Heart right ventricle (tissue), 16 donors: ENCODE data around the gene EEIG2. TPM values are rescaled to one million over a fixed set of nuclear protein-coding genes. Genes with fewer than 3 reads are reported as not detected.

Source experiments
- ATAC-seq, 8 donors: fragments of 200-7000 bp; cut with Tn5 transposase; one replicate each; pipeline ENCODE4 v1.9.1; 2020; ENCODE audit warnings: mild to moderate bottlenecking in 8 of 8, moderate library complexity in 8 of 8, moderate number of reproducible peaks in 1 of 8
- DNase-seq, 2 donors: peaks; one replicate each; pipeline ENCODE4 v3.0.0-alpha.2; 2020
- H3K27ac ChIP-seq, 10 donors: fragments of 200-600 bp; sonication (generic) in 2 of 10; one replicate each; pipeline versions ENCODE4 v1.5.0 to v1.8.0; 2020 to 2022; ENCODE audit warnings: mild to moderate bottlenecking in 3 of 10
- H3K27me3 ChIP-seq, 7 donors: fragments of 200-600 bp; one replicate each; pipeline ENCODE4 v1.8.0; 2021 to 2022; ENCODE audit warnings: mild to moderate bottlenecking in 2 of 7
- H3K36me3 ChIP-seq, 9 donors: fragments of 200-600 bp; sonication (generic) in 1 of 9; one replicate each; pipeline versions ENCODE4 v1.5.0 to v1.8.0; 2020 to 2022; ENCODE audit warnings: mild to moderate bottlenecking in 2 of 9
- H3K4me1 ChIP-seq, 9 donors: fragments of 200-600 bp; sonication (generic) in 1 of 9; one replicate each; pipeline versions ENCODE4 v1.5.0 to v1.8.0; 2020 to 2022; ENCODE audit warnings: mild to moderate bottlenecking in 4 of 9
- H3K4me3 ChIP-seq, 10 donors: fragments of 200-600 bp; sonication (generic) in 2 of 10; one replicate each; pipeline versions ENCODE4 v1.5.0 to v1.8.0; 2020 to 2022; ENCODE audit warnings: mild to moderate bottlenecking in 7 of 10, moderate library complexity in 2 of 10
- H3K9me3 ChIP-seq, 11 donors: fragments of 200-600 bp in 10 of 11; sonication (generic) in 2 of 11; one replicate each; pipeline versions ENCODE4 v1.5.0 to v1.8.0; 2013 to 2022; ENCODE audit warnings: mild to moderate bottlenecking in 2 of 11, control low read depth in 1 of 11, moderate library complexity in 1 of 11
- CTCF ChIP-seq, 9 donors: fragments of 200-600 bp; sonication (generic) in 2 of 9; IDR thresholded peaks; one replicate each; pipeline versions ENCODE4 v1.5.0 to v1.8.0; 2021 to 2022; ENCODE audit warnings: antibody characterized with exemption in 9 of 9, mild to moderate bottlenecking in 5 of 9, moderate library complexity in 1 of 9
- WGBS, 2 donors: extraction: QIAGEN DNeasy Blood & Tissue Kit; methylation state at CpG; one replicate each; pipeline ENCODE4 v1.1.7; 2013; ENCODE audit warnings: inconsistent platforms in 1 of 2; 5-methylcytosine and 5-hydroxymethylcytosine counted together
- intact Hi-C, 10 donors: fragments of 100-400 bp; cut with DNase I; formaldehyde crosslinking; loops; one replicate each; pipeline versions ENCODE4 v1.11.1 to v1.14.2; 2022
- polyA plus RNA-seq, 2 donors: library from polyadenylated mRNA; stranded (reverse); fragments of 200-250 nt; gene quantifications; one replicate each; pipeline ENCODE4 v1.2.3, GENCODE V29; 2013
- total RNA-seq, 10 donors: library from RNA; stranded (reverse); fragmentation: NEBNext Ultra II Directional in 3 of 10; extraction: Animal tissue kit (Norgen Biotek cat#: 25700) in 3 of 10; gene quantifications; one replicate each; pipeline versions ENCODE4 v1.2.1 to v1.2.4, GENCODE V29; 2021 to 2023
- donor health status: Arrhythmogenic right ventricular cardiomyopathy.
- donor health status: ischemic (EF 13 %, LVEDD 7.1; RV severe dilation, severe dysfunction).
- donor health status: healthy with polysubstance abuse.
- donor health status: DM: no; HTN: yes; CAD: no.
- donor health status: DM: no; HTN: no; CAD: no.
- donor health status: ischemic (EF 25% LVEDD 6.9; RV normal size, moderate dysfunction).
- donor health status: ischemic (EF 25% LVEDD 5.7; RV mildly dilated, moderate dysfunction).
- donor health status: healthy.
- donor health status: DM: yes; HTN: yes; CAD: no.
- donor health status: Ischemic cardiomyopathy.
- donor health status: ischemic (EF 35%, LVEDD 5.7; RV mildly dilated, moderate dysfunction).
- donor health status: nonischemic (EF 11% LVEDD 7.7; RV severe dilation, severe dysfunction).
- donor health status: DM: yes; HTN: yes; CAD: no.
- donor health status: PGD.
- donor health status: ischemic (EF 29% LVEDD 5.4; RV normal size, mild dysfunction).
- donor health status: nonischemic (EF 23%, LVEDD 6.1; RV moderate dilation, normal function).

EEIG2 gene
- total and polyA plus RNA-seq, 12 donors: 1.5 to 10.0 (median 5.4) TPM

GRCh38 chr1:108553905-108554304 is 6.0 kb upstream of the EEIG2 start:
- DNase-seq (no peak), ATAC-seq (no peak)
- no peaks in the 10 kb centered on the region for H3K9me3 ChIP-seq
- intact Hi-C loops: loop anchor here in 1 of 10 donors (5.0 kb wide), 1 partner anchor 42 kb away; no protein-coding TSS in a partner anchor
- H3K27ac ChIP-seq: no peak overlapping the region
- no peak for TF ChIP-seq CTCF (IDR thresholded peaks at IDR 0.05)
- peaks cover 0 to 41% (median 0%) of the 10 kb centered on the region in 9 donors for H3K4me1 ChIP-seq
- H3K27me3 ChIP-seq: no peaks in the 10 kb centered on the region
- H3K36me3 ChIP-seq: no peaks in the 10 kb centered on the region
- no peak overlapping the region for H3K4me3 ChIP-seq
- WGBS, 2 donors: 88 to 91% methylated on average over 4 of the region's 4 CpGs

- no peaks in the 10 kb centered on the region for H3K27me3 ChIP-seq
- intact Hi-C loops: loop anchor here in 6 of 10 donors (5.0 kb wide), 5 partner anchors 42 to 92 kb away; no protein-coding TSS in a partner anchor
- ATAC-seq (no peak), DNase-seq (no peak)
- no peak for TF ChIP-seq CTCF (IDR thresholded peaks at IDR 0.05)
- no peaks in the 10 kb centered on the region for H3K9me3 ChIP-seq
- no peak overlapping the region for H3K27ac ChIP-seq
- 61 to 70% methylated on average over 4 of the region's 4 CpGs for WGBS, 2 donors
- peaks cover 0 to 41% (median 4%) of the 10 kb centered on the region in 9 donors for H3K4me1 ChIP-seq
- H3K36me3 ChIP-seq: no peaks in the 10 kb centered on the region
- H3K4me3 ChIP-seq: no peak overlapping the region
Observed at GRCh38 chr1:108554682-108555427, 5.0 kb upstream of the EEIG2 start.

- no peak for DNase-seq
- no peaks in the 10 kb centered on the region for H3K9me3 ChIP-seq
- intact Hi-C loops: loop anchor here in 6 of 10 donors (5.0 kb wide), 5 partner anchors 41 to 91 kb away; no protein-coding TSS in a partner anchor
- no peaks in the 10 kb centered on the region for H3K36me3 ChIP-seq
- H3K27ac ChIP-seq: peak overlapping the region in 1 of 10 donors; percentile 89
- H3K4me1 ChIP-seq: peaks cover 0 to 45% (median 11%) of the 10 kb centered on the region in 9 donors
- TF ChIP-seq CTCF (IDR thresholded peaks at IDR 0.05): no peak
- H3K4me3 ChIP-seq: no peak overlapping the region
- ATAC-seq: no peak
- H3K27me3 ChIP-seq: no peaks in the 10 kb centered on the region
Observed at GRCh38 chr1:108556066-108556465, 3.8 kb upstream of the EEIG2 start.

- H3K27me3 ChIP-seq: no peaks in the 10 kb centered on the region
- peaks cover 0 to 47% (median 16%) of the 10 kb centered on the region in 9 donors for H3K4me1 ChIP-seq
- TF ChIP-seq CTCF (IDR thresholded peaks at IDR 0.05): no peak
- intact Hi-C loops: loop anchor here in 6 of 10 donors (5.0 kb wide), 5 partner anchors 41 to 91 kb away; no protein-coding TSS in a partner anchor
- ATAC-seq (peak in 4 of 8 donors; percentile 14 to 38 (median 28)), DNase-seq (peak in 1 of 2 donors; percentile 8)
- 84 to 85% methylated on average over 4 of the region's 4 CpGs for WGBS, 2 donors
- H3K4me3 ChIP-seq: no peak overlapping the region
- H3K27ac ChIP-seq: peak overlapping the region in 2 of 10 donors; percentile 61 to 89
- no peaks in the 10 kb centered on the region for H3K9me3 ChIP-seq
- H3K36me3 ChIP-seq: no peaks in the 10 kb centered on the region
Observed at GRCh38 chr1:108556499-108556898, 3.4 kb upstream of the EEIG2 start.
